ENCODE data around the gene AMACR.

- TF ChIP-seq CTCF (IDR thresholded peaks at IDR 0.05) (no peak), POLR2A (IDR thresholded peaks at IDR 0.05) (no peak)
Measured at GRCh38 chr5:33964132-33964700, 43.6 kb downstream of the AMACR start.

All from esophagus squamous epithelium (tissue), 4 donors.